HCT116 (cell line): ENCODE results near the gene CEACAM5. TPM values are rescaled to one million over a fixed set of nuclear protein-coding genes. Genes with fewer than 3 reads are reported as not detected.

Experiments
- ATAC-seq: fragments of 200-7000 bp; cut with Tn5 transposase; 2 replicates; pipeline ENCODE4 v1.9.1; 2020; ENCODE audit warnings: mild to moderate bottlenecking, moderate library complexity
- BruUV-seq: library from RNA; stranded (reverse); fragments of 400-500 nt; replicated peaks from 2 replicates; lab custom pipeline; 2021; lab: Mats Ljungman, UMichigan
- CTCF ChIA-PET: fragments of 300-600 bp; sonication (Branson Sonifier 250); formaldehyde crosslinking; loops from one replicate; lab custom pipeline; 2021; ENCODE audit warnings: antibody characterized with exemption; lab: Charles Lee
- POLR2A ChIA-PET: fragments of 300-600, 350-600 bp; sonication (Branson Sonifier 250); formaldehyde crosslinking; loops from one replicate; lab custom pipeline; 2021; ENCODE audit warnings: antibody characterized with exemption; lab: Charles Lee
- RAD21 ChIA-PET, 2 experiments: fragments of 300-600 bp; sonication (Branson Sonifier 250); formaldehyde crosslinking; loops; one replicate each; lab custom pipeline; 2023; ENCODE audit warnings: low total read pairs in 2 of 2; ENCODE audit not compliant: uncharacterized antibody in 2 of 2, unreplicated experiment in 2 of 2, low non-redundant PET in 1 of 2; lab: Charles Lee
- DNase-seq: peaks from one replicate; pipeline ENCODE4 v3.0.0-alpha.2; 2010; ENCODE audit warnings: low read depth, low spot score
- H2AFZ ChIP-seq: fragments of 200-600 bp; shearing (Covaris generic), sonication (generic); 2 replicates; pipeline ENCODE4 v1.6.1; 2017; ENCODE audit warnings: low read depth, mixed run types, mixed read lengths, antibody characterized with exemption, low read length; ENCODE audit not compliant: poor library complexity, severe bottlenecking
- H3K27ac ChIP-seq: 2 replicates; pipeline ENCODE4 v1.5.1; 2012; ENCODE audit warnings: low read depth, low read length
- H3K27me3 ChIP-seq: fragments of 200-600 bp; sonication (generic); 2 replicates; pipeline ENCODE4 v1.6.1; 2016; ENCODE audit warnings: mixed run types, low read length, mixed read lengths; ENCODE audit not compliant: insufficient read depth
- H3K36me3 ChIP-seq, 2 experiments: fragments of 200-500 bp in 1 of 2; fragments of 200-600 bp in 1 of 2; sonication (Bioruptor generic) in 1 of 2; sonication (generic) in 1 of 2; 2 replicates each; pipeline versions ENCODE4 v1.5.1 to v1.6.1; 2014 to 2016; ENCODE audit warnings: low read length in 2 of 2, inconsistent platforms in 1 of 2, mixed read lengths in 1 of 2, mixed run types in 1 of 2; ENCODE audit not compliant: insufficient read depth in 2 of 2, control insufficient read depth in 1 of 2
- H3K4me1 ChIP-seq, 2 experiments: fragments of 200-600 bp in 1 of 2; sonication (generic) in 1 of 2; 2 replicates each; pipeline versions ENCODE4 v1.5.1 to v1.6.1; 2012 to 2017; ENCODE audit warnings: low read length in 2 of 2, inconsistent platforms in 1 of 2, mild to moderate bottlenecking in 1 of 2, mixed read lengths in 1 of 2, mixed run types in 1 of 2, moderate library complexity in 1 of 2; ENCODE audit not compliant: insufficient read depth in 2 of 2, control insufficient read depth in 1 of 2
- H3K4me2 ChIP-seq: fragments of 200-600 bp; sonication (generic); 2 replicates; pipeline ENCODE4 v1.6.1; 2017; ENCODE audit warnings: mixed run types, low read length, mixed read lengths
- H3K4me3 ChIP-seq, 2 experiments: fragments of 200-600 bp in 1 of 2; sonication (generic) in 1 of 2; replicated peaks in 1 of 2; 2 replicates each; pipeline ENCODE4 v1.5.1; 2011 to 2016; ENCODE audit warnings: low read length in 2 of 2, control low read depth in 1 of 2, low read depth in 1 of 2, mild to moderate bottlenecking in 1 of 2, mixed read lengths in 1 of 2, mixed run types in 1 of 2
- H3K79me2 ChIP-seq: fragments of 200-600 bp; sonication (generic); 2 replicates; pipeline ENCODE4 v1.6.1; 2017; ENCODE audit warnings: mild to moderate bottlenecking, mixed run types, low read length, moderate library complexity, mixed read lengths; ENCODE audit not compliant: insufficient read depth
- H3K9ac ChIP-seq: fragments of 200-600 bp; sonication (generic); 2 replicates; pipeline ENCODE4 v1.6.1; 2016; ENCODE audit warnings: low read length, mixed read lengths
- H3K9me2 ChIP-seq: fragments of 200-600 bp; sonication (generic), shearing (Covaris generic); 2 replicates; pipeline ENCODE4 v1.6.1; 2017; ENCODE audit warnings: mixed run types, mild to moderate bottlenecking, moderate library complexity; ENCODE audit not compliant: insufficient read depth
- H3K9me3 ChIP-seq, 2 experiments: fragments of 200-500 bp in 1 of 2; fragments of 200-600 bp in 1 of 2; sonication (Bioruptor generic) in 1 of 2; sonication (generic) in 1 of 2; 2 replicates each; pipeline ENCODE4 v1.6.1; 2014 to 2017; ENCODE audit warnings: low read length in 2 of 2, mixed read lengths in 2 of 2, inconsistent platforms in 1 of 2, low read depth in 1 of 2, mild to moderate bottlenecking in 1 of 2, mixed run types in 1 of 2, moderate library complexity in 1 of 2; ENCODE audit not compliant: control insufficient read depth in 1 of 2, insufficient read depth in 1 of 2
- H4K20me1 ChIP-seq: fragments of 200-600 bp; sonication (generic), shearing (Covaris generic); 2 replicates; pipeline ENCODE4 v1.6.1; 2017; ENCODE audit warnings: mixed run types, mild to moderate bottlenecking, moderate library complexity; ENCODE audit not compliant: insufficient read depth
- CBX3 ChIP-seq: IDR thresholded peaks from 2 replicates; pipeline ENCODE4 v1.6.1; 2012; ENCODE audit warnings: low read depth
- CEBPB ChIP-seq: IDR thresholded peaks from 2 replicates; pipeline ENCODE4 v1.6.1; 2012; ENCODE audit warnings: low read depth
- EZH2 ChIP-seq: fragments of 200-600 bp; sonication (generic); IDR thresholded peaks from 2 replicates; pipeline ENCODE4 v1.6.1; 2017; ENCODE audit warnings: antibody characterized with exemption, mixed run types
- EZH2phosphoT487 ChIP-seq: fragments of 200-600 bp; IDR thresholded peaks from 2 replicates; pipeline ENCODE4 v1.6.1; 2018; ENCODE audit warnings: antibody characterized with exemption, borderline replicate concordance
- FOSL1 ChIP-seq: IDR thresholded peaks from 2 replicates; pipeline ENCODE4 v1.6.1; 2012; ENCODE audit warnings: low read depth
- JUND ChIP-seq: IDR thresholded peaks from 2 replicates; pipeline ENCODE4 v1.6.1; 2012
- POLR2A ChIP-seq: IDR thresholded peaks from 2 replicates; pipeline ENCODE4 v1.7.0; 2011; ENCODE audit warnings: borderline replicate concordance; ENCODE audit not compliant: insufficient read depth, insufficient read length; ENCODE audit errors: extremely low read depth
- RAD21 ChIP-seq: IDR thresholded peaks from 2 replicates; pipeline ENCODE4 v1.6.1; 2012; ENCODE audit warnings: low read depth, mild to moderate bottlenecking
- SIN3A ChIP-seq: IDR thresholded peaks from 2 replicates; pipeline ENCODE4 v1.6.1; 2012; ENCODE audit warnings: low read depth
- SP1 ChIP-seq: IDR thresholded peaks from 2 replicates; pipeline ENCODE4 v1.6.1; 2012; ENCODE audit warnings: low read depth
- SRF ChIP-seq: IDR thresholded peaks from 2 replicates; pipeline ENCODE4 v1.6.1; 2012; ENCODE audit warnings: low read depth
- TCF7L2 ChIP-seq: IDR thresholded peaks from 2 replicates; pipeline ENCODE4 v1.7.0; 2011; ENCODE audit warnings: borderline replicate concordance, inconsistent platforms; ENCODE audit not compliant: insufficient read depth, insufficient read length; ENCODE audit errors: extremely low read depth
- YY1 ChIP-seq: IDR thresholded peaks from 2 replicates; pipeline ENCODE4 v1.6.1; 2011; ENCODE audit warnings: low read length, low read depth, moderate library complexity, mild to moderate bottlenecking; ENCODE audit not compliant: insufficient replicate concordance; ENCODE audit errors: extremely low read depth
- ZFX ChIP-seq: fragments of 450-650 bp; IDR thresholded peaks from 2 replicates; pipeline ENCODE4 v1.6.1; 2017
- ZNF274 ChIP-seq: fragments of 200-500 bp; sonication (Bioruptor generic); IDR thresholded peaks from 2 replicates; pipeline ENCODE4 v1.6.1; 2014; ENCODE audit warnings: mild to moderate bottlenecking, low read depth, low read length, inconsistent platforms
- intact Hi-C: fragments of 100-400 bp; cut with micrococcal nuclease; formaldehyde crosslinking; loops from 2 replicates; pipeline ENCODE4 v1.10.0; 2022
- total RNA-seq: library from RNA; stranded (reverse); gene quantifications from one replicate; pipeline ENCODE4 v1.2.1, GENCODE V29; 2021; ENCODE audit not compliant: unreplicated experiment
- TF ChIP-seq, protein P1 (sequence below): IDR thresholded peaks from 2 replicates; pipeline ENCODE4 v1.6.1; 2012
- TF ChIP-seq, protein P2 (sequence below): IDR thresholded peaks from 2 replicates; pipeline ENCODE4 v1.6.1; 2011; ENCODE audit warnings: mild to moderate bottlenecking, low read length, moderate library complexity; ENCODE audit not compliant: insufficient replicate concordance; ENCODE audit errors: extremely low read depth

The CEACAM5 gene
- total RNA-seq, 1 experiment from 2014 or later, result 0.22 TPM

DNA sequence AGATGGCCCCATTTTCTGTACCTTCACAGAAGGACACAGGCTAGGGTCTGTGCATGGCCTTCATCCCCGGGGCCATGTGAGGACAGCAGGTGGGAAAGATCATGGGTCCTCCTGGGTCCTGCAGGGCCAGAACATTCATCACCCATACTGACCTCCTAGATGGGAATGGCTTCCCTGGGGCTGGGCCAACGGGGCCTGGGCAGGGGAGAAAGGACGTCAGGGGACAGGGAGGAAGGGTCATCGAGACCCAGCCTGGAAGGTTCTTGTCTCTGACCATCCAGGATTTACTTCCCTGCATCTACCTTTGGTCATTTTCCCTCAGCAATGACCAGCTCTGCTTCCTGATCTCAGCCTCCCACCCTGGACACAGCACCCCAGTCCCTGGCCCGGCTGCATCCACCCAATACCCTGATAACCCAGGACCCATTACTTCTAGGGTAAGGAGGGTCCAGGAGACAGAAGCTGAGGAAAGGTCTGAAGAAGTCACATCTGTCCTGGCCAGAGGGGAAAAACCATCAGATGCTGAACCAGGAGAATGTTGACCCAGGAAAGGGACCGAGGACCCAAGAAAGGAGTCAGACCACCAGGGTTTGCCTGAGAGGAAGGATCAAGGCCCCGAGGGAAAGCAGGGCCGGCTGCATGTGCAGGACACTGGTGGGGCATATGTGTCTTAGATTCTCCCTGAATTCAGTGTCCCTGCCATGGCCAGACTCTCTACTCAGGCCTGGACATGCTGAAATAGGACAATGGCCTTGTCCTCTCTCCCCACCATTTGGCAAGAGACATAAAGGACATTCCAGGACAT, 13.4 kb upstream of the CEACAM5 start:
- H3K4me1 ChIP-seq, result peaks cover 0 to 5% of the 10 kb centered on the region in 2 experiments; a peak in 1 of 4 replicates
- ChIA-PET RAD21 (no interaction called here), CTCF (interaction anchor here (0.9 to 4.6 kb wide), 2 partner anchors 12 kb away, joined by 3 to 22 read pairs; no protein-coding TSS in a partner anchor)
- DNase-seq (no peak), ATAC-seq (no peak)
- H3K9ac ChIP-seq, result no peak overlapping the region
- no peaks in the 10 kb centered on the region for H3K36me3 ChIP-seq
- no peak overlapping the region for H3K27ac ChIP-seq
- H2AFZ ChIP-seq, result no peak overlapping the region
- no peaks in the 10 kb centered on the region for H3K79me2 ChIP-seq
- no peak overlapping the region for H3K4me3 ChIP-seq
- peaks cover 24% of the 10 kb centered on the region for H3K27me3 ChIP-seq
- no peak overlapping the region for H3K4me2 ChIP-seq
- no peaks in the 10 kb centered on the region for H3K9me2 ChIP-seq
- no peak for TF ChIP-seq YY1
- no peak for TF ChIP-seq CBX3
- TF ChIP-seq EZH2phosphoT487, result no peak
- TF ChIP-seq, all 23 proteins: peak for 0
- Histone ChIP-seq H3K9me3 (no peaks in the 10 kb centered on the region), H4K20me1 (no peaks in the 10 kb centered on the region)
- POLR2A ChIA-PET, result no interaction called here
- intact Hi-C loops, result loop anchor here (5.0 kb wide), 1 partner anchor 53 kb away; no protein-coding TSS in a partner anchor
- no TSS peak for BruUV-seq

GRCh38 chr19:41695745-41696144, 12.7 kb upstream of the CEACAM5 start:
- Histone ChIP-seq H2AFZ (no peak overlapping the region), H4K20me1 (no peaks in the 10 kb centered on the region), H3K79me2 (no peaks in the 10 kb centered on the region), H3K9me3 (no peaks in the 10 kb centered on the region), H3K27ac (no peak overlapping the region), H3K9me2 (no peaks in the 10 kb centered on the region), H3K4me3 (no peak overlapping the region), H3K4me1 (peaks cover 0 to 5% of the 10 kb centered on the region in 2 experiments; a peak in 1 of 4 replicates), H3K36me3 (no peaks in the 10 kb centered on the region), H3K4me2 (no peak overlapping the region), H3K9ac (no peak overlapping the region), H3K27me3 (peaks cover 24% of the 10 kb centered on the region)
- ChIA-PET RAD21 (no interaction called here), CTCF (interaction anchor here (4.6 kb wide), 1 partner anchor 11 kb away, joined by 22 read pairs; no protein-coding TSS in a partner anchor), POLR2A (no interaction called here)
- BruUV-seq, result no TSS peak
- ATAC-seq (no peak), DNase-seq (no peak)
- intact Hi-C loops, result no loop called here
- TF ChIP-seq JUND (no peak), TCF7L2 (no peak), EZH2 (no peak), EZH2phosphoT487 (no peak), SP1 (no peak), ZNF274 (no peak), POLR2A (no peak), SIN3A (no peak), RAD21 (no peak), SRF (no peak), ZFX (no peak), CEBPB (no peak), FOSL1 (no peak)
- TF ChIP-seq, protein P1, sequence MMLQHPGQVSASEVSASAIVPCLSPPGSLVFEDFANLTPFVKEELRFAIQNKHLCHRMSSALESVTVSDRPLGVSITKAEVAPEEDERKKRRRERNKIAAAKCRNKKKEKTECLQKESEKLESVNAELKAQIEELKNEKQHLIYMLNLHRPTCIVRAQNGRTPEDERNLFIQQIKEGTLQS, result no peak
- TF ChIP-seq, protein P2, sequence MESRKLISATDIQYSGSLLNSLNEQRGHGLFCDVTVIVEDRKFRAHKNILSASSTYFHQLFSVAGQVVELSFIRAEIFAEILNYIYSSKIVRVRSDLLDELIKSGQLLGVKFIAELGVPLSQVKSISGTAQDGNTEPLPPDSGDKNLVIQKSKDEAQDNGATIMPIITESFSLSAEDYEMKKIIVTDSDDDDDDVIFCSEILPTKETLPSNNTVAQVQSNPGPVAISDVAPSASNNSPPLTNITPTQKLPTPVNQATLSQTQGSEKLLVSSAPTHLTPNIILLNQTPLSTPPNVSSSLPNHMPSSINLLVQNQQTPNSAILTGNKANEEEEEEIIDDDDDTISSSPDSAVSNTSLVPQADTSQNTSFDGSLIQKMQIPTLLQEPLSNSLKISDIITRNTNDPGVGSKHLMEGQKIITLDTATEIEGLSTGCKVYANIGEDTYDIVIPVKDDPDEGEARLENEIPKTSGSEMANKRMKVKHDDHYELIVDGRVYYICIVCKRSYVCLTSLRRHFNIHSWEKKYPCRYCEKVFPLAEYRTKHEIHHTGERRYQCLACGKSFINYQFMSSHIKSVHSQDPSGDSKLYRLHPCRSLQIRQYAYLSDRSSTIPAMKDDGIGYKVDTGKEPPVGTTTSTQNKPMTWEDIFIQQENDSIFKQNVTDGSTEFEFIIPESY, result no peak
